Measurements from ENCODE around the gene TGFBI. TPM values are rescaled to one million over a fixed set of nuclear protein-coding genes. Genes with fewer than 3 reads are reported as not detected.

Gene TGFBI
- total and polyA plus RNA-seq, 2 donors (not counting 1 experiment from before 2014, with no cell fraction given) = 398 to 889 TPM

- no peak overlapping the region for H2AFZ ChIP-seq (ENCODE audit: low read length)
- H3K4me2 ChIP-seq (ENCODE audit: extremely low read depth, insufficient read depth, low read length) = no peak overlapping the region
- H3K36me3 ChIP-seq (ENCODE audit: control insufficient read depth, insufficient read depth, low read length) = no peaks in the 10 kb centered on the region
- no peak overlapping the region for H3K27ac ChIP-seq (ENCODE audit: insufficient read depth, low read length)
- TF ChIP-seq EZH2 (IDR thresholded peaks at IDR 0.05; ENCODE audit: low read length, missing control alignments) = no peak
- TF ChIP-seq CTCF (conservative IDR thresholded peaks at IDR 0.05 in 1 of 2, IDR thresholded peaks at IDR 0.05 in 1 of 2; ENCODE audit: low read depth in 1 of 2, low read length in 2 of 2) = no peak
- no peak overlapping the region for H3K9ac ChIP-seq (ENCODE audit: insufficient read depth, low read length)
- H3K4me1 ChIP-seq (ENCODE audit: control insufficient read depth, extremely low read depth, insufficient read depth, low read length) = no peaks in the 10 kb centered on the region
- no peaks in the 10 kb centered on the region for H3K79me2 ChIP-seq (ENCODE audit: control insufficient read depth, insufficient read depth, low read length)
- no peak for DNase-seq (ENCODE audit: low read depth in 2 of 2)
- no peaks in the 10 kb centered on the region for H4K20me1 ChIP-seq (ENCODE audit: control insufficient read depth, extremely low read depth, insufficient read depth, low read length)
- no peaks in the 10 kb centered on the region for H3K27me3 ChIP-seq (ENCODE audit: control insufficient read depth, insufficient read depth, low read length)
- no peak overlapping the region for H3K4me3 ChIP-seq (replicated peaks in 1 of 4; ENCODE audit: control extremely low read depth in 1 of 4, insufficient read depth in 1 of 4, low read depth in 3 of 4, low read length in 4 of 4)
- no peaks in the 10 kb centered on the region for H3K9me3 ChIP-seq (ENCODE audit: control insufficient read depth, insufficient read depth, low read depth, low read length)
Observed at GRCh38 chr5:136101884-136102283, 73.1 kb downstream of the TGFBI start.

- no peak overlapping the region for H3K4me3 ChIP-seq (replicated peaks in 1 of 4; ENCODE audit: control extremely low read depth in 1 of 4, insufficient read depth in 1 of 4, low read depth in 3 of 4, low read length in 4 of 4)
- H3K9me3 ChIP-seq (ENCODE audit: control insufficient read depth, insufficient read depth, low read depth, low read length) = no peaks in the 10 kb centered on the region
- no peak overlapping the region for H3K4me2 ChIP-seq (ENCODE audit: extremely low read depth, insufficient read depth, low read length)
- H3K27ac ChIP-seq (ENCODE audit: insufficient read depth, low read length) = no peak overlapping the region
- no peak overlapping the region for H3K9ac ChIP-seq (ENCODE audit: insufficient read depth, low read length)
- DNase-seq (ENCODE audit: low read depth in 2 of 2) = no peak
- no peak overlapping the region for H2AFZ ChIP-seq (ENCODE audit: low read length)
- H3K79me2 ChIP-seq (ENCODE audit: control insufficient read depth, insufficient read depth, low read length) = no peaks in the 10 kb centered on the region
- no peaks in the 10 kb centered on the region for H3K27me3 ChIP-seq (ENCODE audit: control insufficient read depth, insufficient read depth, low read length)
- TF ChIP-seq EZH2 (IDR thresholded peaks at IDR 0.05; ENCODE audit: low read length, missing control alignments) (no peak), CTCF (conservative IDR thresholded peaks at IDR 0.05 in 1 of 2, IDR thresholded peaks at IDR 0.05 in 1 of 2; ENCODE audit: low read depth in 1 of 2, low read length in 2 of 2) (no peak)
- no peaks in the 10 kb centered on the region for H3K36me3 ChIP-seq (ENCODE audit: control insufficient read depth, insufficient read depth, low read length)
- H3K4me1 ChIP-seq (ENCODE audit: control insufficient read depth, extremely low read depth, insufficient read depth, low read length) = no peaks in the 10 kb centered on the region
- H4K20me1 ChIP-seq (ENCODE audit: control insufficient read depth, extremely low read depth, insufficient read depth, low read length) = no peaks in the 10 kb centered on the region
Observed at GRCh38 chr5:136103118-136103517, 74.3 kb downstream of the TGFBI start.

GRCh38 chr5:136104306-136104965, 75.6 kb downstream of the TGFBI start:
- Histone ChIP-seq H3K4me2 (ENCODE audit: extremely low read depth, insufficient read depth, low read length) (no peak overlapping the region), H2AFZ (ENCODE audit: low read length) (no peak overlapping the region), H4K20me1 (ENCODE audit: control insufficient read depth, extremely low read depth, insufficient read depth, low read length) (no peaks in the 10 kb centered on the region), H3K9me3 (ENCODE audit: control insufficient read depth, insufficient read depth, low read depth, low read length) (no peaks in the 10 kb centered on the region), H3K27me3 (ENCODE audit: control insufficient read depth, insufficient read depth, low read length) (no peaks in the 10 kb centered on the region), H3K4me1 (ENCODE audit: control insufficient read depth, extremely low read depth, insufficient read depth, low read length) (no peaks in the 10 kb centered on the region), H3K9ac (ENCODE audit: insufficient read depth, low read length) (no peak overlapping the region), H3K79me2 (ENCODE audit: control insufficient read depth, insufficient read depth, low read length) (no peaks in the 10 kb centered on the region), H3K27ac (ENCODE audit: insufficient read depth, low read length) (no peak overlapping the region), H3K36me3 (ENCODE audit: control insufficient read depth, insufficient read depth, low read length) (no peaks in the 10 kb centered on the region), H3K4me3 (replicated peaks in 1 of 4; ENCODE audit: control extremely low read depth in 1 of 4, insufficient read depth in 1 of 4, low read depth in 3 of 4, low read length in 4 of 4) (no peak overlapping the region)
- TF ChIP-seq EZH2 (IDR thresholded peaks at IDR 0.05; ENCODE audit: low read length, missing control alignments) (no peak), CTCF (conservative IDR thresholded peaks at IDR 0.05 in 1 of 2, IDR thresholded peaks at IDR 0.05 in 1 of 2; ENCODE audit: low read depth in 1 of 2, low read length in 2 of 2) (no peak)
- DNase-seq (ENCODE audit: low read depth in 2 of 2) = no peak

All from fibroblast of lung (primary cell).